ENCODE measurements around the gene PKP4. TPM values are rescaled to one million over a fixed set of nuclear protein-coding genes. Genes with fewer than 3 reads are reported as not detected.

PKP4 gene
- total and polyA plus RNA-seq, 9 of the 15 experiments (the other 6 are each of a cell fraction or from before 2014, with no cell fraction given), result 24.6 to 99.1 (median 74.0) TPM

- TF ChIP-seq FOXA3 (CRISPR knock-in tag; conservative IDR thresholded peaks at IDR 0.05 in 1 of 2, IDR thresholded peaks at IDR 0.05 in 1 of 2), result 0 out of 4 replicates have a peak, but pooled peaks of 1 of the 2 experiments have one; percentile 5
- TF ChIP-seq REST (IDR thresholded peaks at IDR 0.05; ENCODE audit: borderline replicate concordance), result no peak
- no peak for TF ChIP-seq REST (CRISPR knock-in tag; IDR thresholded peaks at IDR 0.05; ENCODE audit: low read depth)
- peak; percentile 80 for TF ChIP-seq MAFG (tag; conservative IDR thresholded peaks at IDR 0.05)
- no peak for TF ChIP-seq NCOA4 (IDR thresholded peaks at IDR 0.05; ENCODE audit: partially characterized antibody)
- TF ChIP-seq ERF (CRISPR knock-in tag; IDR thresholded peaks at IDR 0.05), result no peak
- TF ChIP-seq TFE3 (CRISPR knock-in tag; IDR thresholded peaks at IDR 0.05), result no peak
- TF ChIP-seq ZNF316 (IDR thresholded peaks at IDR 0.05), result peak; percentile 93
- TF ChIP-seq CBX5 (IDR thresholded peaks at IDR 0.05; ENCODE audit: borderline replicate concordance, low read depth), result no peak
Observed at GRCh38 chr2:158619496-158619895, 162.7 kb downstream of the PKP4 start (continued).
